Testis (tissue), 3 donors: ENCODE results near the gene SLC2A9. TPM values are rescaled to one million over a fixed set of nuclear protein-coding genes. Genes with fewer than 3 reads are reported as not detected.
"Not testable (repeated sequence)": the region's sequence is repeated elsewhere in the genome, so short reads cannot be mapped to it uniquely, and the experiment has no call there.

Source experiments
- DNase-seq: peaks from one replicate; pipeline ENCODE4 v3.0.0-alpha.2; 2019
- H3K27ac ChIP-seq, 2 donors: fragments of 200-600 bp; sonication (generic); one replicate each; pipeline ENCODE4 v1.5.1; 2019
- H3K27me3 ChIP-seq: fragments of 200-600 bp; sonication (generic); one replicate; pipeline ENCODE4 v1.5.1; 2019
- H3K36me3 ChIP-seq: fragments of 200-600 bp; sonication (generic); one replicate; pipeline ENCODE4 v1.5.1; 2017; ENCODE audit warnings: low read depth; ENCODE audit errors: missing control alignments
- H3K4me1 ChIP-seq: fragments of 200-600 bp; sonication (generic); one replicate; pipeline ENCODE4 v1.5.1; 2019
- H3K4me3 ChIP-seq, 2 donors: fragments of 200-600 bp; sonication (generic); one replicate each; pipeline ENCODE4 v1.5.1; 2017 to 2019
- H3K9me3 ChIP-seq: fragments of 200-600 bp; sonication (generic); one replicate; pipeline ENCODE4 v1.5.1; 2017
- POLR2A ChIP-seq: fragments of 450-650 bp; IDR thresholded peaks from one replicate; pipeline ENCODE4 v1.6.1; 2017; ENCODE audit warnings: antibody characterized with exemption, mild to moderate bottlenecking, moderate library complexity
- WGBS, 2 donors: methylation state at CpG; one replicate each; pipeline ENCODE4 v1.1.5; 2018; 5-methylcytosine and 5-hydroxymethylcytosine counted together
- intact Hi-C: fragments of 100-400 bp; cut with DNase I; formaldehyde crosslinking; loops from one replicate; pipeline ENCODE4 v1.15.1; 2023; ENCODE audit warnings: low total_unique reads
- polyA plus RNA-seq: library from polyadenylated mRNA; stranded (reverse); fragments of 350-450 nt; fragmentation: Illumina TruSeq; extraction: RNeasy Lipid Tissue Mini Kit (QIAGEN cat#74804); gene quantifications from one replicate; pipeline ENCODE4 v1.2.3, GENCODE V29; 2014; ENCODE audit warnings: low read depth, low replicate concordance; ENCODE audit not compliant: insufficient read depth
- total RNA-seq, 2 donors: library from RNA; depleted of rRNA; stranded (reverse); fragments of >200 nt; gene quantifications; one replicate each; pipeline ENCODE4 v1.2.3, GENCODE V29; 2016
- TF ChIP-seq, protein P1 (sequence below), 3 experiments: fragments of 450-650 bp in 2 of 3; fragments of 200-600 bp in 1 of 3; sonication (generic) in 1 of 3; IDR thresholded peaks; one replicate each; pipeline ENCODE4 v1.5.1; 2016 to 2019; ENCODE audit warnings: antibody characterized with exemption in 3 of 3, mild to moderate bottlenecking in 2 of 3, moderate library complexity in 1 of 3

SLC2A9 gene
- total and polyA plus RNA-seq, 3 donors from 2014 or later, result 6.3 to 7.5 (median 6.8) TPM

GRCh38 chr4:9983211-9983610 lies 38.1 kb downstream of the SLC2A9 start:
- intact Hi-C loops, result no loop called here
- WGBS, 2 donors, result 80 to 88% methylated on average over 4 to 6 of the region's 6 CpGs
- H3K9me3 ChIP-seq, result no peaks in the 10 kb centered on the region
- no peak overlapping the region for H3K27ac ChIP-seq
- H3K4me1 ChIP-seq, result no peaks in the 10 kb centered on the region
- TF ChIP-seq POLR2A, result no peak
- no peak for DNase-seq
- no peaks in the 10 kb centered on the region for H3K27me3 ChIP-seq
- H3K4me3 ChIP-seq, result no peak overlapping the region
- no peaks in the 10 kb centered on the region for H3K36me3 ChIP-seq

DNA sequence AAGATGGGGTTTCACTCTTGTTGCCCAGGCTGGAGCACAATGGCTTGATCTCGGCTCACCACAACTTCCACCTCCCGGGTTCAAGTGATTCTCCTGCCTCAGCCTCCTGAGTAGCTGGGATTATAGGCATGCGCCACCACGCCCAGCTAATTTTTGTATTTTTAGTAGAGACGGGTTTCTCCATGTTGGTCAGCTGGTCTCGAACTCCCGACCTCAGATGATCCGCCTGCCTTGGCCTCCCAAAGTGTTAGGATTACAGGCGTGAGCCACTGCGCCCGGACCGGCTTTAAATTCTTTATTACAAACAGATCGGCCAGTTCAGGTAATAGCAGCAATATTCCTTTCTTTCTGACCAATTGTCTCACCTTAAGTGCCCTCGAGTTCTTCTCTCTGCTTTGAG lies 39.4 kb downstream of the SLC2A9 start:
- WGBS, 2 donors, result 93 to 97% methylated on average over 14 of the region's 14 CpGs
- H3K36me3 ChIP-seq, H3K4me1 ChIP-seq, H3K9me3 ChIP-seq, intact Hi-C loops, H3K4me3 ChIP-seq, H3K27me3 ChIP-seq, H3K27ac ChIP-seq, DNase-seq: not testable (repeated sequence)

DNA sequence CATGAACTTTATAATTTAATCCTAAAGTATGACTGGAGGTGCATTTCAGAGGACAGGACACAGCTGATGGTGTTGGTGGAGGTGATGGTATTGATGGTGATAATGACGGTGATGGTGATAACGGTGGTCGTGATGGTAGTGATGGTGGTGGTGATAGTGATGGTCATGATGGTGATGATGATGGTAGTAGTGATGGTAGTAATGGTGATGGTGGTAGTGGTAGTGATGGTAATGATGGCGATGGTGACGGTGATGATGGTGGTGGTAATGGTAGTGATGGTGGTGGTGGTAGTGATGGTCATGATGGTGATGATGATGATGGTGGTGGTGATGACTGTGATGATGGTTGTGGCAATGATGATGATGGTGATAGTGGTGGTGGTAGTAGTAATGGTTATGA lies 40.4 kb downstream of the SLC2A9 start:
- no peaks in the 10 kb centered on the region for H3K27me3 ChIP-seq
- no peaks in the 10 kb centered on the region for H3K36me3 ChIP-seq
- H3K4me1 ChIP-seq, result no peaks in the 10 kb centered on the region
- TF ChIP-seq, protein P1, sequence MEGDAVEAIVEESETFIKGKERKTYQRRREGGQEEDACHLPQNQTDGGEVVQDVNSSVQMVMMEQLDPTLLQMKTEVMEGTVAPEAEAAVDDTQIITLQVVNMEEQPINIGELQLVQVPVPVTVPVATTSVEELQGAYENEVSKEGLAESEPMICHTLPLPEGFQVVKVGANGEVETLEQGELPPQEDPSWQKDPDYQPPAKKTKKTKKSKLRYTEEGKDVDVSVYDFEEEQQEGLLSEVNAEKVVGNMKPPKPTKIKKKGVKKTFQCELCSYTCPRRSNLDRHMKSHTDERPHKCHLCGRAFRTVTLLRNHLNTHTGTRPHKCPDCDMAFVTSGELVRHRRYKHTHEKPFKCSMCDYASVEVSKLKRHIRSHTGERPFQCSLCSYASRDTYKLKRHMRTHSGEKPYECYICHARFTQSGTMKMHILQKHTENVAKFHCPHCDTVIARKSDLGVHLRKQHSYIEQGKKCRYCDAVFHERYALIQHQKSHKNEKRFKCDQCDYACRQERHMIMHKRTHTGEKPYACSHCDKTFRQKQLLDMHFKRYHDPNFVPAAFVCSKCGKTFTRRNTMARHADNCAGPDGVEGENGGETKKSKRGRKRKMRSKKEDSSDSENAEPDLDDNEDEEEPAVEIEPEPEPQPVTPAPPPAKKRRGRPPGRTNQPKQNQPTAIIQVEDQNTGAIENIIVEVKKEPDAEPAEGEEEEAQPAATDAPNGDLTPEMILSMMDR (IDR thresholded peaks at IDR 0.05), result no peak
- TF ChIP-seq POLR2A, result no peak
- intact Hi-C loops, result no loop called here
- WGBS, 2 donors, result 94 to 97% methylated on average over 5 of the region's 5 CpGs
- no peak for DNase-seq
- no peak overlapping the region for H3K4me3 ChIP-seq
- H3K9me3 ChIP-seq, result no peaks in the 10 kb centered on the region
- no peak overlapping the region for H3K27ac ChIP-seq

- H3K9me3 ChIP-seq, result no peaks in the 10 kb centered on the region
- H3K36me3 ChIP-seq, result no peaks in the 10 kb centered on the region
- intact Hi-C loops, result no loop called here
- no peak for DNase-seq
- no peak overlapping the region for H3K27ac ChIP-seq
- no peak for TF ChIP-seq POLR2A
- TF ChIP-seq, protein P1 (IDR thresholded peaks at IDR 0.05), result no peak
- no peaks in the 10 kb centered on the region for H3K27me3 ChIP-seq
- 63 to 65% methylated on average over 10 of the region's 10 CpGs for WGBS, 2 donors
- H3K4me1 ChIP-seq, result no peaks in the 10 kb centered on the region
- no peak overlapping the region for H3K4me3 ChIP-seq
Measured at GRCh38 chr4:9979101-9979701, 42.1 kb downstream of the SLC2A9 start.

DNA sequence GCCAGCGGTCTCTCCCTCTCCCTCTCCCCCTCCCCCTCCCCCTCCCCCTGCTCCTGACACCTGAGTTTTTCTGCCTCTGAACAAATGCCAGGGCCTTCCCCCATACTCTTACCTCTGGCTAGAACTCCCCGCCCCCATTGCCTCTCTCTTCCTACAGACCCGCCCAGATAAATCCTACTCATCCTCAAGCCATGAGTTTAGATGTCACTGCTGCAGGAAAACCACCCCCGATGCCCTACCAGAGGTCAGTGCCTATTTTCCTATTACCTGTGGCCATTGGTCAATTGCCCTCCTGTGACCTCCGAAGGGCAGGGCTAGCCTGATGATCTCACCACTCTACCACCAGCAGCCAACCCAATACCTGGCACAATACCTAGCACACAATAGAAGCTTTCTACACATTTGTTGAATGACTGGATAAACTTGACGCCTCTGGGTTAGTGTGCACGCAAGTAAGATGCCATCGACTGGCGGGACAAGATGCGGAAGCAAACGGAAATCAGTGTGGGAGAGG lies 43.7 kb downstream of the SLC2A9 start:
- no peaks in the 10 kb centered on the region for H3K9me3 ChIP-seq
- H3K4me3 ChIP-seq, result no peak overlapping the region
- no peak for DNase-seq
- intact Hi-C loops, result no loop called here
- H3K4me1 ChIP-seq, result no peaks in the 10 kb centered on the region
- H3K27me3 ChIP-seq, result no peaks in the 10 kb centered on the region
- TF ChIP-seq, protein P1 (IDR thresholded peaks at IDR 0.05), result no peak
- TF ChIP-seq POLR2A, result no peak
- no peaks in the 10 kb centered on the region for H3K36me3 ChIP-seq
- 87 to 88% methylated on average over 11 of the region's 11 CpGs for WGBS, 2 donors
- no peak overlapping the region for H3K27ac ChIP-seq

GRCh38 chr4:9976781-9977180 lies 44.5 kb downstream of the SLC2A9 start:
- WGBS, 2 donors, result 89 to 93% methylated on average over 2 of the region's 2 CpGs

More at GRCh38 chr4:9976781-9977180, 44.5 kb downstream of the SLC2A9 start:
- Histone ChIP-seq H3K27ac (no peak overlapping the region), H3K9me3 (no peaks in the 10 kb centered on the region), H3K36me3 (no peaks in the 10 kb centered on the region), H3K4me3 (no peak overlapping the region), H3K4me1 (no peaks in the 10 kb centered on the region), H3K27me3 (no peaks in the 10 kb centered on the region)
- DNase-seq, result no peak
- TF ChIP-seq, protein P1 (IDR thresholded peaks at IDR 0.05), result no peak
- no peak for TF ChIP-seq POLR2A
- intact Hi-C loops, result no loop called here
